Frontal cortex (tissue), 1 donor: Measurements from ENCODE around the gene CRELD1. TPM values are rescaled to one million over a fixed set of nuclear protein-coding genes. Genes with fewer than 3 reads are reported as not detected.

Experiments
- small RNA-seq: library from RNA; depleted of rRNA; stranded (forward); fragments of <200 nt; gene quantifications from one replicate; pipeline ENCODE3, GENCODE V24; 2014
- total RNA-seq: library from RNA; depleted of rRNA; stranded (reverse); fragments of >200 nt; gene quantifications from one replicate; pipeline ENCODE4 v1.2.3, GENCODE V29; 2014

CRELD1 gene
- total RNA-seq, 1 donor from 2014 or later = 15.5 TPM

Small RNAs within 50 kb of the gene (small RNA-seq; reads per million reads assigned to genes)
- gene RNU6-882P = not detected

Other genes starting within 250 kb of the CRELD1 start
- 0.41 TPM for gene CPNE9, start 230.0 kb upstream of the CRELD1 start, total RNA-seq
- gene BRPF1, start 202.1 kb upstream of the CRELD1 start, total RNA-seq = 16.3 TPM
- gene OGG1, start 183.9 kb upstream of the CRELD1 start, total RNA-seq = 98.6 TPM
- gene CAMK1, start 163.9 kb upstream of the CRELD1 start, total RNA-seq = 69.7 TPM
- 33.0 TPM for gene TADA3, start 141.4 kb upstream of the CRELD1 start, total RNA-seq
- 181 TPM for gene ARPC4, start 140.8 kb upstream of the CRELD1 start, total RNA-seq
- 17.1 TPM for gene TTLL3, start 123.6 kb upstream of the CRELD1 start, total RNA-seq
- gene RPUSD3, start 89.8 kb upstream of the CRELD1 start, total RNA-seq = 13.9 TPM
- not detected for gene CIDEC, start 53.6 kb upstream of the CRELD1 start, total RNA-seq
- gene JAGN1, start 43.2 kb upstream of the CRELD1 start, total RNA-seq = 15.9 TPM
- gene IL17RE, start 31.0 kb upstream of the CRELD1 start, total RNA-seq = under 0.01 TPM
- 2.4 TPM for gene IL17RC, start 16.7 kb upstream of the CRELD1 start, total RNA-seq
- 4.1 TPM for gene PRRT3, start 18.6 kb downstream of the CRELD1 start, total RNA-seq
- 33.0 TPM for gene EMC3, start 53.0 kb downstream of the CRELD1 start, total RNA-seq
- gene FANCD2, start 92.6 kb downstream of the CRELD1 start, total RNA-seq = 6.1 TPM
- gene FANCD2OS, start 174.4 kb downstream of the CRELD1 start, total RNA-seq = not detected
- 92.9 TPM for gene BRK1, start 181.8 kb downstream of the CRELD1 start, total RNA-seq
- 123 TPM for gene VHL, start 207.9 kb downstream of the CRELD1 start, total RNA-seq
- gene IRAK2, start 231.1 kb downstream of the CRELD1 start, total RNA-seq = 3.3 TPM